GM23338 (cell line): ENCODE results near the gene DSCAML1. TPM values are rescaled to one million over a fixed set of nuclear protein-coding genes. Genes with fewer than 3 reads are reported as not detected.

Experiments used
- ATAC-seq: fragments of 200-7000 bp; cut with Tn5 transposase; 3 replicates; pipeline ENCODE4 v1.9.1; 2020
- DNase-seq: peaks from one replicate; pipeline ENCODE4 v3.0.0-alpha.2; 2015; ENCODE audit warnings: low spot score
- H2AFZ ChIP-seq: fragments of 200-600 bp; sonication (generic); 2 replicates; pipeline ENCODE4 v1.8.0; 2016; ENCODE audit warnings: antibody characterized with exemption, mild to moderate bottlenecking, moderate library complexity
- H3F3A ChIP-seq: fragments of 200-600 bp; sonication (generic); replicated peaks from 2 replicates; pipeline ENCODE4 v1.8.0; 2017; ENCODE audit warnings: antibody characterized with exemption, mixed run types, low read depth
- H3K27ac ChIP-seq: fragments of 200-600 bp; sonication (generic); 2 replicates; pipeline ENCODE4 v1.6.1; 2016; ENCODE audit warnings: low read depth
- H3K27me3 ChIP-seq: fragments of 200-600 bp; sonication (generic); 2 replicates; pipeline ENCODE4 v1.8.0; 2016; ENCODE audit warnings: mild to moderate bottlenecking, mixed run types, moderate library complexity; ENCODE audit not compliant: insufficient read depth
- H3K36me3 ChIP-seq: fragments of 200-600 bp; sonication (generic); 2 replicates; pipeline ENCODE4 v1.8.0; 2016; ENCODE audit warnings: mild to moderate bottlenecking; ENCODE audit not compliant: insufficient read depth
- H3K4me1 ChIP-seq: fragments of 200-600 bp; sonication (generic); 2 replicates; pipeline ENCODE4 v1.8.0; 2016; ENCODE audit warnings: mild to moderate bottlenecking, moderate library complexity; ENCODE audit not compliant: insufficient read depth
- H3K4me2 ChIP-seq: fragments of 200-600 bp; sonication (generic); 2 replicates; pipeline ENCODE4 v1.7.1; 2017; ENCODE audit warnings: mixed run types
- H3K4me3 ChIP-seq: fragments of 200-600 bp; sonication (generic); 2 replicates; pipeline ENCODE4 v1.6.1; 2016; ENCODE audit warnings: mixed run types
- H3K79me2 ChIP-seq: fragments of 200-600 bp; sonication (generic); replicated peaks from 2 replicates; pipeline ENCODE4 v1.8.0; 2017; ENCODE audit warnings: mild to moderate bottlenecking; ENCODE audit not compliant: insufficient read depth
- H3K9me2 ChIP-seq: fragments of 200-600 bp; sonication (generic); 2 replicates; pipeline ENCODE4 v1.8.0; 2017; ENCODE audit not compliant: insufficient read depth
- H4K20me1 ChIP-seq: fragments of 200-600 bp; sonication (generic); replicated peaks from 2 replicates; pipeline ENCODE4 v1.8.0; 2017; ENCODE audit warnings: mild to moderate bottlenecking; ENCODE audit not compliant: insufficient read depth
- H3K27ac Mint-ChIP-seq: 2 replicates; pipeline ENCODE4 v1.8.0; 2020; ENCODE audit warnings: inconsistent platforms, mild to moderate bottlenecking, moderate library complexity, mixed read lengths
- H3K27me3 Mint-ChIP-seq: 3 replicates; pipeline ENCODE4 v1.8.0; 2022; ENCODE audit warnings: low read depth, mild to moderate bottlenecking, moderate library complexity, mixed read lengths, inconsistent platforms; ENCODE audit not compliant: insufficient read depth, poor library complexity
- H3K36me3 Mint-ChIP-seq: 3 replicates; pipeline ENCODE4 v1.8.0; 2021; ENCODE audit warnings: low read depth, mild to moderate bottlenecking, inconsistent platforms, moderate library complexity, mixed read lengths
- H3K4me1 Mint-ChIP-seq: 3 replicates; pipeline ENCODE4 v1.8.0; 2020; ENCODE audit warnings: mild to moderate bottlenecking, inconsistent platforms, mixed read lengths
- H3K4me3 Mint-ChIP-seq: 3 replicates; pipeline ENCODE4 v1.8.0; 2021; ENCODE audit warnings: moderate library complexity, mild to moderate bottlenecking, inconsistent platforms, mixed read lengths
- H3K9me3 Mint-ChIP-seq: 3 replicates; pipeline ENCODE4 v1.8.0; 2020; ENCODE audit warnings: moderate library complexity, mild to moderate bottlenecking, inconsistent platforms, mixed read lengths
- CREB1 ChIP-seq: fragments of 250-450 bp; sonication (Bioruptor Pico); IDR thresholded peaks from 2 replicates; pipeline ENCODE4 v1.5.0; 2020; ENCODE audit warnings: low read depth, mild to moderate bottlenecking, moderate library complexity
- ETS1 ChIP-seq: IDR thresholded peaks from 2 replicates; pipeline ENCODE4 v1.6.1; 2016; ENCODE audit warnings: antibody characterized with exemption
- EZH2phosphoT487 ChIP-seq: fragments of 200-600 bp; sonication (generic); IDR thresholded peaks from one replicate; pipeline ENCODE4 v1.8.1; 2018; ENCODE audit warnings: antibody characterized with exemption; ENCODE audit not compliant: unreplicated experiment
- NANOG ChIP-seq: IDR thresholded peaks from 2 replicates; pipeline ENCODE4 v1.6.1; 2016; ENCODE audit warnings: antibody characterized with exemption, borderline replicate concordance
- STAT1 ChIP-seq: IDR thresholded peaks from one replicate; pipeline ENCODE4 v1.6.1; 2016; ENCODE audit warnings: antibody characterized with exemption; ENCODE audit not compliant: unreplicated experiment
- ZNF331 ChIP-seq: fragments of 250-450 bp; sonication (Bioruptor Pico); IDR thresholded peaks from 2 replicates; pipeline ENCODE4 v1.5.0; 2020; ENCODE audit warnings: low read depth, mild to moderate bottlenecking, moderate library complexity
- polyA plus RNA-seq: library from polyadenylated mRNA; unstranded; fragments of >200 nt; fragmentation: Nextera tagmentation; extraction: Ambion mirVana; gene quantifications from 2 replicates; pipeline ENCODE4 v1.2.1, GENCODE V29; 2016
- total RNA-seq: library from RNA; depleted of rRNA; stranded (reverse); fragments of >200 nt; shearing (Covaris generic); gene quantifications from 2 replicates; pipeline ENCODE4 v1.2.3, GENCODE V29; 2014
- TF ChIP-seq, protein P1 (sequence below): IDR thresholded peaks from one replicate; pipeline ENCODE4 v1.6.1; 2018; ENCODE audit warnings: antibody characterized with exemption; ENCODE audit not compliant: unreplicated experiment

The DSCAML1 gene
- total and polyA plus RNA-seq, 2 experiments from 2014 or later, result 0.17 TPM; not detected in 1

GRCh38 chr11:117833401-117833891, 36.4 kb upstream of the DSCAML1 start (continued):
- TF ChIP-seq CREB1 (CRISPR knock-in tag), result no peak
- no peak for TF ChIP-seq EZH2phosphoT487
- no peak for TF ChIP-seq STAT1
- TF ChIP-seq ETS1, result no peak
- no peak for TF ChIP-seq NANOG
- no peak for TF ChIP-seq ZNF331 (CRISPR knock-in tag)

DNA sequence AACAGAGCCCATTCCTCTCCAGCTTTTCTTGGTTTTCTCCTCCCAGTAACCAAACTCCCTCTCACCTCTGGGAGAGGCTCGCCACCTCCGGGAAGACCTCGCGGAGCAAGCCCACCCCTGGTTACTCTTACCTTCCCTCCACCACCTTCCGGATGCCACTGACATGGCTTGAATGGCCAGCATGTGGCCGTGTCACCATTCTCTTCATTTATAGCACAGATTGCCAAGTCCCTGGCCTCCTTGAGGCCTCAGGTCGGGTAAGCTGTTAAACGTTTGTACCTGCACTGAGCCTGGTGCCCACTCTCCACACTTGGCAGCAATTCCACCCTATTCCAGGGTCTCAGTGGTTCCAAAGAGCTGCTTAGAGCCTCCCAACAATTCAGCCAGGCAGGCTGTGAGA, 35.5 kb upstream of the DSCAML1 start:
- Histone ChIP-seq H2AFZ (no peak overlapping the region), H3K36me3 (no peaks in the 10 kb centered on the region), H3K9me2 (no peaks in the 10 kb centered on the region), H3K27ac (no peak overlapping the region), H3K27me3 (no peaks in the 10 kb centered on the region), H4K20me1 (no peaks in the 10 kb centered on the region), H3K79me2 (no peaks in the 10 kb centered on the region), H3K4me1 (no peaks in the 10 kb centered on the region), H3F3A (no peaks in the 10 kb centered on the region), H3K4me2 (no peak overlapping the region), H3K4me3 (no peak overlapping the region)
- Mint-ChIP-seq H3K4me1 (peaks cover 17% of the 10 kb centered on the region), H3K4me3 (no peak overlapping the region), H3K36me3 (no peaks in the 10 kb centered on the region), H3K9me3 (no peaks in the 10 kb centered on the region), H3K27ac (peak overlapping the region; percentile 60; the same call in 1 of the 2 replicates), H3K27me3 (peaks cover 9% of the 10 kb centered on the region)
- no peak for DNase-seq
- ATAC-seq, result no peak
- TF ChIP-seq STAT1, result no peak

GRCh38 chr11:117831661-117832415, 34.8 kb upstream of the DSCAML1 start:
- H3K9me3 Mint-ChIP-seq, result no peaks in the 10 kb centered on the region

More at GRCh38 chr11:117831661-117832415, 34.8 kb upstream of the DSCAML1 start:
- Histone ChIP-seq H3K4me2 (no peak overlapping the region), H3K4me1 (no peaks in the 10 kb centered on the region), H2AFZ (no peak overlapping the region), H3K4me3 (no peak overlapping the region), H3K79me2 (no peaks in the 10 kb centered on the region), H3K36me3 (no peaks in the 10 kb centered on the region), H3K27me3 (no peaks in the 10 kb centered on the region), H3K9me2 (no peaks in the 10 kb centered on the region), H3F3A (no peaks in the 10 kb centered on the region), H3K27ac (no peak overlapping the region), H4K20me1 (no peaks in the 10 kb centered on the region)
- no peak for DNase-seq
- Mint-ChIP-seq H3K27me3 (peaks cover 12% of the 10 kb centered on the region), H3K4me3 (no peak overlapping the region), H3K27ac (no peak overlapping the region), H3K4me1 (peaks cover 16% of the 10 kb centered on the region), H3K36me3 (no peaks in the 10 kb centered on the region)
- no peak for ATAC-seq
- TF ChIP-seq, protein P1, sequence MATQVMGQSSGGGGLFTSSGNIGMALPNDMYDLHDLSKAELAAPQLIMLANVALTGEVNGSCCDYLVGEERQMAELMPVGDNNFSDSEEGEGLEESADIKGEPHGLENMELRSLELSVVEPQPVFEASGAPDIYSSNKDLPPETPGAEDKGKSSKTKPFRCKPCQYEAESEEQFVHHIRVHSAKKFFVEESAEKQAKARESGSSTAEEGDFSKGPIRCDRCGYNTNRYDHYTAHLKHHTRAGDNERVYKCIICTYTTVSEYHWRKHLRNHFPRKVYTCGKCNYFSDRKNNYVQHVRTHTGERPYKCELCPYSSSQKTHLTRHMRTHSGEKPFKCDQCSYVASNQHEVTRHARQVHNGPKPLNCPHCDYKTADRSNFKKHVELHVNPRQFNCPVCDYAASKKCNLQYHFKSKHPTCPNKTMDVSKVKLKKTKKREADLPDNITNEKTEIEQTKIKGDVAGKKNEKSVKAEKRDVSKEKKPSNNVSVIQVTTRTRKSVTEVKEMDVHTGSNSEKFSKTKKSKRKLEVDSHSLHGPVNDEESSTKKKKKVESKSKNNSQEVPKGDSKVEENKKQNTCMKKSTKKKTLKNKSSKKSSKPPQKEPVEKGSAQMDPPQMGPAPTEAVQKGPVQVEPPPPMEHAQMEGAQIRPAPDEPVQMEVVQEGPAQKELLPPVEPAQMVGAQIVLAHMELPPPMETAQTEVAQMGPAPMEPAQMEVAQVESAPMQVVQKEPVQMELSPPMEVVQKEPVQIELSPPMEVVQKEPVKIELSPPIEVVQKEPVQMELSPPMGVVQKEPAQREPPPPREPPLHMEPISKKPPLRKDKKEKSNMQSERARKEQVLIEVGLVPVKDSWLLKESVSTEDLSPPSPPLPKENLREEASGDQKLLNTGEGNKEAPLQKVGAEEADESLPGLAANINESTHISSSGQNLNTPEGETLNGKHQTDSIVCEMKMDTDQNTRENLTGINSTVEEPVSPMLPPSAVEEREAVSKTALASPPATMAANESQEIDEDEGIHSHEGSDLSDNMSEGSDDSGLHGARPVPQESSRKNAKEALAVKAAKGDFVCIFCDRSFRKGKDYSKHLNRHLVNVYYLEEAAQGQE, result no peak
- no peak for TF ChIP-seq EZH2phosphoT487
